GM12878 (cell line): ENCODE data around the gene ITPKA.

ENCODE experiments used
- ASH2L ChIP-seq: fragments of 300-600, 200-600 bp; sonication (generic); IDR thresholded peaks from 2 replicates; pipeline ENCODE4 v1.6.1; 2017; ENCODE audit warnings: low read depth, mild to moderate bottlenecking, borderline replicate concordance
- CTCF ChIP-seq, 3 experiments: IDR thresholded peaks in 2 of 3; conservative IDR thresholded peaks in 1 of 3; 2 replicates each; pipeline ENCODE4 v1.5.1; 2011; ENCODE audit warnings: low read depth in 3 of 3, low read length in 3 of 3, mild to moderate bottlenecking in 3 of 3, control low read depth in 2 of 3, moderate library complexity in 2 of 3, inconsistent platforms in 1 of 3, mixed read lengths in 1 of 3; ENCODE audit not compliant: control insufficient read depth in 2 of 3, insufficient read depth in 1 of 3; ENCODE audit errors: extremely low read depth in 1 of 3
- SPI1 ChIP-seq: IDR thresholded peaks from 2 replicates; pipeline ENCODE4 v1.6.1; 2011; ENCODE audit warnings: low read depth, mild to moderate bottlenecking, low read length, moderate library complexity, borderline replicate concordance; ENCODE audit not compliant: insufficient read depth
- TF ChIP-seq, protein P1 (sequence below): IDR thresholded peaks from 2 replicates; pipeline ENCODE4 v1.6.1; 2011; ENCODE audit warnings: low read depth, mild to moderate bottlenecking, low read length, moderate library complexity, borderline replicate concordance; ENCODE audit errors: extremely low read depth
- TF ChIP-seq, protein P2 (sequence below): fragments of 450-650 bp; formaldehyde crosslinking; IDR thresholded peaks from 2 replicates; pipeline ENCODE4 v1.4.0; 2020; ENCODE audit warnings: mild to moderate bottlenecking, moderate library complexity

DNA sequence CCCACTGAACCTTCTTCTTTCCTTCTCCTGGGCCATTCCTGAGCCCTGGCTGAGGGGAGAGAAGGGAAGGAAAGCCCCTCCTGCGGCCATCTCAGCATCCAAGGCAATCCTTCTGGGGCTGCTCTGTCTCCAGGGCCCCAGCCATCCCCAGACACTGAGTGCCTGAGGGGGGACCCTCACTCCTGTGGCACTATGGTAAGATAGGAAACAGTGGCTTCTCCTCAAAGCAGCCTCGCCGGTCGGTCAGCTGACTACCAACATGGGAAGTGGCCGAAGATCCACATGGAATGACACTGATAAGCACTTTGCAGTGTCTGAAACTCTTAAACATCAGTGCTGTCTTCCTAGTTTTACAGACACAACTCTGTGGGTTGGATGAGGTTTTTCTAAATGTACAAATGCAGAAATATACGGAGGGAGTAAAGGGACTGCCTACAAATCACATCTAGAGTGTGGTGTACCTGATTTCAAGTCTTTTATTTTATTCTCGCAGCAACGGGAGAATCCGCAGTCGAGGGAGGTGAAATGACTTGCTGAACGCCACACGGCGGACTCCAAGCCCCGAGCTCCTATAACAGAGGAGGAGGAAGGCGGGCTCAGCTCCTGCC lies 973 bp upstream of the ITPKA start:
- TF ChIP-seq, protein P1, sequence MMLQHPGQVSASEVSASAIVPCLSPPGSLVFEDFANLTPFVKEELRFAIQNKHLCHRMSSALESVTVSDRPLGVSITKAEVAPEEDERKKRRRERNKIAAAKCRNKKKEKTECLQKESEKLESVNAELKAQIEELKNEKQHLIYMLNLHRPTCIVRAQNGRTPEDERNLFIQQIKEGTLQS, result no peak
- TF ChIP-seq CTCF (IDR thresholded peaks at IDR 0.05 in 2 of 3, conservative IDR thresholded peaks at IDR 0.05 in 1 of 3; ENCODE audit: control insufficient read depth in 2 of 3, extremely low read depth in 1 of 3, insufficient read depth in 1 of 3, low read depth in 3 of 3, low read length in 3 of 3), result no peak
- no peak for TF ChIP-seq SPI1
- TF ChIP-seq, protein P2, sequence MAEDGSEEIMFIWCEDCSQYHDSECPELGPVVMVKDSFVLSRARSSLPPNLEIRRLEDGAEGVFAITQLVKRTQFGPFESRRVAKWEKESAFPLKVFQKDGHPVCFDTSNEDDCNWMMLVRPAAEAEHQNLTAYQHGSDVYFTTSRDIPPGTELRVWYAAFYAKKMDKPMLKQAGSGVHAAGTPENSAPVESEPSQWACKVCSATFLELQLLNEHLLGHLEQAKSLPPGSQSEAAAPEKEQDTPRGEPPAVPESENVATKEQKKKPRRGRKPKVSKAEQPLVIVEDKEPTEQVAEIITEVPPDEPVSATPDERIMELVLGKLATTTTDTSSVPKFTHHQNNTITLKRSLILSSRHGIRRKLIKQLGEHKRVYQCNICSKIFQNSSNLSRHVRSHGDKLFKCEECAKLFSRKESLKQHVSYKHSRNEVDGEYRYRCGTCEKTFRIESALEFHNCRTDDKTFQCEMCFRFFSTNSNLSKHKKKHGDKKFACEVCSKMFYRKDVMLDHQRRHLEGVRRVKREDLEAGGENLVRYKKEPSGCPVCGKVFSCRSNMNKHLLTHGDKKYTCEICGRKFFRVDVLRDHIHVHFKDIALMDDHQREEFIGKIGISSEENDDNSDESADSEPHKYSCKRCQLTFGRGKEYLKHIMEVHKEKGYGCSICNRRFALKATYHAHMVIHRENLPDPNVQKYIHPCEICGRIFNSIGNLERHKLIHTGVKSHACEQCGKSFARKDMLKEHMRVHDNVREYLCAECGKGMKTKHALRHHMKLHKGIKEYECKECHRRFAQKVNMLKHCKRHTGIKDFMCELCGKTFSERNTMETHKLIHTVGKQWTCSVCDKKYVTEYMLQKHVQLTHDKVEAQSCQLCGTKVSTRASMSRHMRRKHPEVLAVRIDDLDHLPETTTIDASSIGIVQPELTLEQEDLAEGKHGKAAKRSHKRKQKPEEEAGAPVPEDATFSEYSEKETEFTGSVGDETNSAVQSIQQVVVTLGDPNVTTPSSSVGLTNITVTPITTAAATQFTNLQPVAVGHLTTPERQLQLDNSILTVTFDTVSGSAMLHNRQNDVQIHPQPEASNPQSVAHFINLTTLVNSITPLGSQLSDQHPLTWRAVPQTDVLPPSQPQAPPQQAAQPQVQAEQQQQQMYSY (CRISPR knock-in tag), result no peak
- no peak for TF ChIP-seq ASH2L
